ENCODE measurements around the gene S100PBP. TPM values are rescaled to one million over a fixed set of nuclear protein-coding genes. Genes with fewer than 3 reads are reported as not detected.

Gene S100PBP
- polyA plus RNA-seq, 3 donors = 31.7 to 46.5 (median 37.2) TPM

- no peak for DNase-seq (ENCODE audit: extremely low read depth in 1 of 11, low read depth in 9 of 11, low spot score in 4 of 11)
Measured at GRCh38 chr1:32891630-32892029, 74.2 kb downstream of the S100PBP start.

- no peak for DNase-seq (ENCODE audit: extremely low read depth in 1 of 11, low read depth in 9 of 11, low spot score in 4 of 11)
Measured at GRCh38 chr1:32892368-32893197, 75.1 kb downstream of the S100PBP start.

- no peak for DNase-seq (ENCODE audit: extremely low read depth in 1 of 11, low read depth in 9 of 11, low spot score in 4 of 11)
Measured at GRCh38 chr1:32893198-32894018, 76.0 kb downstream of the S100PBP start.

- DNase-seq (ENCODE audit: extremely low read depth in 1 of 11, low read depth in 9 of 11, low spot score in 4 of 11) = no peak
Measured at GRCh38 chr1:32894019-32894600, 76.7 kb downstream of the S100PBP start.

GRCh38 chr1:32894681-32895080 lies 77.2 kb downstream of the S100PBP start:
- DNase-seq (ENCODE audit: extremely low read depth in 1 of 11, low read depth in 9 of 11, low spot score in 4 of 11) = no peak

GRCh38 chr1:32895325-32896215 lies 78.1 kb downstream of the S100PBP start:
- no peak for DNase-seq (ENCODE audit: extremely low read depth in 1 of 11, low read depth in 9 of 11, low spot score in 4 of 11)

- DNase-seq (ENCODE audit: extremely low read depth in 1 of 11, low read depth in 9 of 11, low spot score in 4 of 11) = no peak
Measured at GRCh38 chr1:32896451-32896850, 79.0 kb downstream of the S100PBP start.

GRCh38 chr1:32897082-32898049 lies 79.9 kb downstream of the S100PBP start:
- DNase-seq (ENCODE audit: extremely low read depth in 1 of 11, low read depth in 9 of 11, low spot score in 4 of 11) = no peak

- DNase-seq (ENCODE audit: extremely low read depth in 1 of 11, low read depth in 9 of 11, low spot score in 4 of 11) = no peak
Measured at GRCh38 chr1:32898056-32898455, 80.6 kb downstream of the S100PBP start.

- no peak for DNase-seq (ENCODE audit: extremely low read depth in 1 of 11, low read depth in 9 of 11, low spot score in 4 of 11)
Measured at GRCh38 chr1:32898958-32899357, 81.5 kb downstream of the S100PBP start.

GRCh38 chr1:32899586-32900296 lies 82.3 kb downstream of the S100PBP start:
- no peak for DNase-seq (ENCODE audit: extremely low read depth in 1 of 11, low read depth in 9 of 11, low spot score in 4 of 11)

GRCh38 chr1:32900371-32900955 lies 83.0 kb downstream of the S100PBP start:
- no peak for DNase-seq (ENCODE audit: extremely low read depth in 1 of 11, low read depth in 9 of 11, low spot score in 4 of 11)

GRCh38 chr1:32900956-32901822 lies 83.7 kb downstream of the S100PBP start, which contains the start of gene TMEM54:
Gene TMEM54, minus strand, starts transcription at chr1:32901389. Its CDS starts 151 bp downstream, at chr1:32901238.
- no peak for DNase-seq (ENCODE audit: extremely low read depth in 1 of 11, low read depth in 9 of 11, low spot score in 4 of 11)

- DNase-seq (ENCODE audit: extremely low read depth in 1 of 11, low read depth in 9 of 11, low spot score in 4 of 11) = no peak
Measured at GRCh38 chr1:32901823-32902534, 84.5 kb downstream of the S100PBP start.

- DNase-seq (ENCODE audit: extremely low read depth in 1 of 11, low read depth in 9 of 11, low spot score in 4 of 11) = no peak
Measured at GRCh38 chr1:32902535-32902920, 85.1 kb downstream of the S100PBP start.
